GM23248 (cell line): ENCODE data around the gene PDLIM7.

Experiments
- EZH2 ChIP-seq: fragments of 200-600 bp; sonication (generic); IDR thresholded peaks from 2 replicates; pipeline ENCODE4 v1.6.1; 2018; ENCODE audit warnings: antibody characterized with exemption, mild to moderate bottlenecking; ENCODE audit not compliant: insufficient read depth, poor library complexity, severe bottlenecking
- EZH2phosphoT487 ChIP-seq: fragments of 200-600 bp; sonication (generic); IDR thresholded peaks from 2 replicates; pipeline ENCODE4 v1.6.1; 2018; ENCODE audit warnings: antibody characterized with exemption, moderate library complexity, mild to moderate bottlenecking, low read depth; ENCODE audit not compliant: insufficient read depth

DNA sequence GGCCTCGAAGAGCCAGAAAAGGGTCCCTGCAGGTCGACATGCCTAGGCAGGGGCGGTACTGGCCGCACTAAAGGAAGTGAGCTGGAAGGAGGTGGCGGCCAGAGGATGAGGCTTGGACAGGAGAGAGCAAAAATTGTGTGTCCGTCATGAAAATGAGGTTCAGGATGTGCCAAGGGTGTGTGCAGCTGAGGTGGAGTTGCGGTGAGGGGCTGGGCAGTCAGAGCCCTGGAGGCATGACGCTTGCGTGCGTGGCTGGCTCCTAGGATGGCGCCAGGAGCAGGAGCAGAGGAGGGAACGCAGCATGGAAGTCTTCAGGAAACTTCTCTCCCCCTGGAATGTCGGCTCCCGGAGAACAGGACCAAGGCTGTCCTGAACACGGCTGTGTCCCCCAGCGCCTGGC, 5.5 kb upstream of the PDLIM7 start:
- TF ChIP-seq EZH2, result no peak
- TF ChIP-seq EZH2phosphoT487, result no peak
